Measurements from ENCODE around the gene MAN2A1.

The MAN2A1 gene

GRCh38 chr5:109681763-109682162 is 8.0 kb upstream of the MAN2A1 start:
- DNase-seq (ENCODE audit: low read depth in 2 of 2) = no peak

- no peak for DNase-seq (ENCODE audit: low read depth in 2 of 2)
Observed at GRCh38 chr5:109682383-109682782, 7.3 kb upstream of the MAN2A1 start.

GRCh38 chr5:109685916-109686315 is 3.8 kb upstream of the MAN2A1 start:
- no peak for DNase-seq (ENCODE audit: low read depth in 2 of 2)

GRCh38 chr5:109688630-109688969 is 1.1 kb upstream of the MAN2A1 start:
- no peak for DNase-seq (ENCODE audit: low read depth in 2 of 2)

GRCh38 chr5:109688970-109689739 is 572 bp upstream of the MAN2A1 start:
- peak; percentile 61 to 67 for DNase-seq (ENCODE audit: low read depth in 2 of 2)

- DNase-seq (ENCODE audit: low read depth in 2 of 2) = peak; percentile 37 to 42
Observed at GRCh38 chr5:109690242-109690974, 681 bp downstream of the MAN2A1 start.

- DNase-seq (ENCODE audit: low read depth in 2 of 2) = peak in 1 of 2 donors; percentile 19
Observed at GRCh38 chr5:109690975-109691574, 1.3 kb downstream of the MAN2A1 start.

- no peak for DNase-seq (ENCODE audit: low read depth in 2 of 2)
Observed at GRCh38 chr5:109691996-109692395, 2.3 kb downstream of the MAN2A1 start.

- no peak for DNase-seq (ENCODE audit: low read depth in 2 of 2)
Observed at GRCh38 chr5:109692852-109693251, 3.1 kb downstream of the MAN2A1 start.

GRCh38 chr5:109693535-109694400 is 4.0 kb downstream of the MAN2A1 start:
- DNase-seq (ENCODE audit: low read depth in 2 of 2) = no peak

GRCh38 chr5:109694451-109694891 is 4.7 kb downstream of the MAN2A1 start:
- DNase-seq (ENCODE audit: low read depth in 2 of 2) = no peak

GRCh38 chr5:109695005-109695926 is 5.5 kb downstream of the MAN2A1 start:
- DNase-seq (ENCODE audit: low read depth in 2 of 2) = no peak

- no peak for DNase-seq (ENCODE audit: low read depth in 2 of 2)
Observed at GRCh38 chr5:109697339-109697738, 7.6 kb downstream of the MAN2A1 start.

- DNase-seq (ENCODE audit: low read depth in 2 of 2) = no peak
Observed at GRCh38 chr5:109700516-109701153, 10.9 kb downstream of the MAN2A1 start.

- no peak for DNase-seq (ENCODE audit: low read depth in 2 of 2)
Observed at GRCh38 chr5:109701252-109701651, 11.5 kb downstream of the MAN2A1 start.

GRCh38 chr5:109701792-109702191 is 12.1 kb downstream of the MAN2A1 start:
- DNase-seq (ENCODE audit: low read depth in 2 of 2) = no peak

GRCh38 chr5:109703166-109703565 is 13.4 kb downstream of the MAN2A1 start:
- DNase-seq (ENCODE audit: low read depth in 2 of 2) = no peak

- no peak for DNase-seq (ENCODE audit: low read depth in 2 of 2)
Observed at GRCh38 chr5:109703829-109704228, 14.1 kb downstream of the MAN2A1 start.

GRCh38 chr5:109704282-109704952 is 14.7 kb downstream of the MAN2A1 start:
- DNase-seq (ENCODE audit: low read depth in 2 of 2) = no peak

GRCh38 chr5:109705596-109705995 is 15.9 kb downstream of the MAN2A1 start:
- no peak for DNase-seq (ENCODE audit: low read depth in 2 of 2)
